ENCODE measurements around the gene HS2ST1.

Gene HS2ST1

DNA sequence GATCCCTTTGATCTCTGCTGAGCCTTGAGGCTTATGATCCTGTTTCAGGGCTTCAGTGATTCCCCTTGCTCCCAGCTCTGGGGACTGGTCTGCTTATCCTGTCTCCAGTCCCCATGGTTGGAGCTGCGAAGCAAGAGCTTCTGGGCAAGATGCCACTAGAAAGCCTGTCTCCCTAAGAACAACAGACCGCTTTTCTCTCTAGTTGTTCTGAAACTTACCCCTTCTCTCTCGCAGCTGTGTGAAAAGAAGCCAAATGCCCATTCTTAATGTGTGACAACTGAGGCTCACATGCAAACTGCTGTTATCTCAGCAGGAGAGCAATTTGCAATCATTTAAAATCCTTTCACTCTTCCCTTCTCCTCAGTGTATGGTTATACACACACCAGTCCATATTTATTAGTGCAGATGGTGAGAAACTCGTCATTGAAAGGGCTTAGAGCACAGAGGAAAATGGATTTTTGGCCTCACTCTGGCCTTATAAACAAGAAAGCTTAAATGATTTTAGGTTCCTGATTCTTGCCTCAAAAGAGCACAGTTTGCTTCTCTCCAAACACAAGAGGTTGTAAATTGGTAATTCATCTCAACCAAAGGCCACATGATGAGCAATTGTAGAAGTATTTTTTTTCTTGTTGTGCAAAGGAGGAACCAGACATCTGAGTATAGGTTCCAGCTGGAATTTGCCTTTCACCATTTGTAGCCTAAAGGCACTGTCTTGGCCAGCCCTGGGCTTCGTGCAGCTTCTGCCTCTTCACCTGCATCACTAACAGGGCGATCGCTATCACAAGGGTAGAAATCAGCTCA is 235.0 kb downstream of the HS2ST1 start:
- in situ Hi-C loops (cut with MboI; ENCODE audit: low sequenced_read_pairs, unreplicated experiment) = loop anchor here (25.0 kb wide), 2 partner anchors 138 to 813 kb away; no protein-coding TSS in a partner anchor
- TF ChIP-seq, protein P1, sequence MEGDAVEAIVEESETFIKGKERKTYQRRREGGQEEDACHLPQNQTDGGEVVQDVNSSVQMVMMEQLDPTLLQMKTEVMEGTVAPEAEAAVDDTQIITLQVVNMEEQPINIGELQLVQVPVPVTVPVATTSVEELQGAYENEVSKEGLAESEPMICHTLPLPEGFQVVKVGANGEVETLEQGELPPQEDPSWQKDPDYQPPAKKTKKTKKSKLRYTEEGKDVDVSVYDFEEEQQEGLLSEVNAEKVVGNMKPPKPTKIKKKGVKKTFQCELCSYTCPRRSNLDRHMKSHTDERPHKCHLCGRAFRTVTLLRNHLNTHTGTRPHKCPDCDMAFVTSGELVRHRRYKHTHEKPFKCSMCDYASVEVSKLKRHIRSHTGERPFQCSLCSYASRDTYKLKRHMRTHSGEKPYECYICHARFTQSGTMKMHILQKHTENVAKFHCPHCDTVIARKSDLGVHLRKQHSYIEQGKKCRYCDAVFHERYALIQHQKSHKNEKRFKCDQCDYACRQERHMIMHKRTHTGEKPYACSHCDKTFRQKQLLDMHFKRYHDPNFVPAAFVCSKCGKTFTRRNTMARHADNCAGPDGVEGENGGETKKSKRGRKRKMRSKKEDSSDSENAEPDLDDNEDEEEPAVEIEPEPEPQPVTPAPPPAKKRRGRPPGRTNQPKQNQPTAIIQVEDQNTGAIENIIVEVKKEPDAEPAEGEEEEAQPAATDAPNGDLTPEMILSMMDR (IDR thresholded peaks at IDR 0.05; ENCODE audit: borderline replicate concordance, control extremely low read depth, extremely low read depth, insufficient read depth, missing control alignments) = no peak
- DNase-seq (ENCODE audit: low spot score) = no peak

DNA sequence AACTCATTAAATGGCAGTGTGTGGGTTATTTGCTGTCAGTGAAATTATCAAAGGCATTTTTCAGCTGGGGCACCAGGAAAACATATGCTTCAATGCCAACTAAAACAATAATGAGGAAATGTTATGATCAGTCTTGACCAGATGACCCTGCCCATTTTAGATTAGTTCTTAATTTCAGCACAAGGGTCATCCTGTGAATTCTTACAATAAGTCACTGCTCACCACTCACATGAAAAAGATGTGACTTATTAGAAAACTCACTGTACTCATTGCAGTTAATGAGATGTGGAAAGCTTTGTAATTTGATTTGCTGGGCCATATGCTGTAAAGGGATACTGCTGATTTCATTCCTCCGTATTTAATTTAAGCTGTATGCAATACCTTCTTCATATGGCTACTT is 235.7 kb downstream of the HS2ST1 start:
- DNase-seq (ENCODE audit: low spot score) = no peak
- in situ Hi-C loops (cut with MboI; ENCODE audit: low sequenced_read_pairs, unreplicated experiment) = no loop called here
- TF ChIP-seq, protein P1 (IDR thresholded peaks at IDR 0.05; ENCODE audit: borderline replicate concordance, control extremely low read depth, extremely low read depth, insufficient read depth, missing control alignments) = no peak

DNA sequence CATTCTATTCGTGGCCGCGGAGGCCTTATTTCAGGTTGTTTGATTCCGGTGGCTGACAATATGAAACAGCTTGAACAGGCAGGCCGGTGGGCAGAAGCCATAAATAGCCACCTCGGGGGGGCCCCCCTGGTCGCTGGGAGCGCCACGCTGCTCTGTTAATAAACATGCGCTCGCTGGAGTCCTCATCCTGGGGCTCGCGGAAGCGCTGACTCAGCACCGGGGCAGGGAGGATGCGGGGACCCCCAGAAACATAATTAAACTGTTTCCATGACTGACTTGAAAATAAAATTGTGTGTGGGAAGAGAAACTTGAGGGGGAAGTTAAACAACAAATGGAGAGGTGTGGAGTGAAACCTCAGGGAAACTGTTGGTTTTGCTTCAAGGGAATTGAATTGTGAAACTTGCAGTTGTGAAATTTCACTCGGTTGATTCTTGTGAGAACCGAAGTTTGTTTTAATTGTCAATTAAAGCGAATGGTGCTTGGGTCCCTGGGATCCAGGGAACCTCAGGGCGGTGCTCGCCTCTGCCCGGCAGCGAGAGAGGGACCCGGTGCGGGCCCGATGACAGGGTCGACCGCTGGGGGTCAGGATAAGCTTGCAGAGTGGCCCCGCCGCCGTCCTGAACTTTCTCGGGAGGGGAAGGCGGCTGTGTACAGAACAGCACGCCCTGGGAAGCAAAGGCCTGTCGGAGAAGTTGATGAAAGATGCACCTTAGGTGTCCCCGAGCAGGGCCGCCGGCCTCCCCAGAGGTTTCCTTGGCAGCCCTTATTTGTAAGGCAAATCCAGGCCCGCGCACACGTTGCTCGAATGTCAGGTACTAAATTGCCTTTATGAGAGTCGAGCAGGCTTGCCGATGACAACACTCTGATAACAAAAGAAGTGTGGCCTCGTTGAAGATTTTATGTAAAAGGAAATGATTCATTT is 237.3 kb downstream of the HS2ST1 start:
- TF ChIP-seq, protein P1 (IDR thresholded peaks at IDR 0.05; ENCODE audit: borderline replicate concordance, control extremely low read depth, extremely low read depth, insufficient read depth, missing control alignments) = peak; percentile 73
- in situ Hi-C loops (cut with MboI; ENCODE audit: low sequenced_read_pairs, unreplicated experiment) = no loop called here
- DNase-seq (ENCODE audit: low spot score) = peak; percentile 79

DNA sequence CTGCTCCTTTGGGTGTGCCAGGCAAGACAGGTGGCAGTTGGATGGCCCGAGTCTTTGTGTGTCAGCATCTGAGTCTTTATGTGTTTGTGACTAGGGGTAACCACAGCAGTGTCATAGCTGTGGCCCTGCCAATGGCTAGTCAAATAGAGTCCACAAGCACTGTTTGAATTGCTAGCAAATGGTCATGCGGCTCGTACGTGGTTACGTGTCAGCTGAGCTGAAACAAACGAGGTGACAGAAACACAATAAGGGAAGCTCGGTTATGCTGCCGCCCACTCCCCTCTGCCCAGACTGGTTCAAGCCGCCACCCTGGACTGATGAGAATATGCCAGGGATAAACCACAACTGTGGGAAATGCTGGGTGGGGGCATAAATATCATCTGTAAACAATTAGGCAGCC is 239.9 kb downstream of the HS2ST1 start:
- in situ Hi-C loops (cut with MboI; ENCODE audit: low sequenced_read_pairs, unreplicated experiment) = no loop called here
- DNase-seq (ENCODE audit: low spot score) = no peak
- TF ChIP-seq, protein P1 (IDR thresholded peaks at IDR 0.05; ENCODE audit: borderline replicate concordance, control extremely low read depth, extremely low read depth, insufficient read depth, missing control alignments) = no peak

DNA sequence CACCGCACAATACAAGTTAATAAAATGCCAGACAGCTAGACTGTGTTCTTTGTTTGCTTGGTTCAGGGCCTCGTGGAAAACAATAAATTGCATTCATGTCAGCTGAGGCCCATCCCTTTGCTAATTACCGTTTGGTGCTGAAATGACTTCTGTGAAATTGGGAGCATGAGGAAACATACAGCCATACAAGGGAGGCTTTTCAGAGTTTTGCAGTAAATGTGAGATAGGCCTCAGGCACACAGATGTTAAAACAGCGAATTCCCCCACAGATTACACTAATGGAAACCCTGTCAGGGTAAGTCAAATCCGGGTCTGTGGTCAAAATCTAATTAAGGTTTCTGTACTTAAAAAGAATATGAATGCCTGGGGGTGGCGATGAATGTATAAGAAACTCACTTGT is 240.7 kb downstream of the HS2ST1 start:
- peak; percentile 37 for DNase-seq (ENCODE audit: low spot score)
- TF ChIP-seq, protein P1 (IDR thresholded peaks at IDR 0.05; ENCODE audit: borderline replicate concordance, control extremely low read depth, extremely low read depth, insufficient read depth, missing control alignments) = no peak
- in situ Hi-C loops (cut with MboI; ENCODE audit: low sequenced_read_pairs, unreplicated experiment) = no loop called here

DNA sequence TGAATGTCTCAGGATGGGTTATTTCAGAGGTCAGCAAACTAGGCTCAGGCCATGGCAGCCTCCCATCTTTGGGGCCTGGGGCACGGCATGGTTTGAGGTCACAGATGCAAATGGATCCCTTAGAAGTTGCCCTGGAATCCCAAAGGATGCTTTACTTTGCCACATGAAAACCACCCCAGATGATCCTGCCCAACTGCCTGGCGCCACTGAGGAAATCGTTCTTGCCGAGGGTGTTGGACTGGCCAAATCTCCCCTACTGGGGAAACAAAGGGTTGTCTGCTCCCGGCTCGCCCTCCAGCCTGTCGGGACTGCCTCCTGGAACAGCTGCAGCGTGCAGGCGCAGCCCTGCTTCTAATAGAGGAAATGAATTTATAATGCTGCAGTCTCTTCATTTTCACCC is 241.2 kb downstream of the HS2ST1 start:
- in situ Hi-C loops (cut with MboI; ENCODE audit: low sequenced_read_pairs, unreplicated experiment) = no loop called here
- no peak for DNase-seq (ENCODE audit: low spot score)
- TF ChIP-seq, protein P1 (IDR thresholded peaks at IDR 0.05; ENCODE audit: borderline replicate concordance, control extremely low read depth, extremely low read depth, insufficient read depth, missing control alignments) = no peak
